SU-DHL-6 (cell line): ENCODE measurements around the gene KIAA0586.

Experiments
- H2AFZ ChIP-seq: fragments of 200-600 bp; sonication (generic); 2 replicates; pipeline ENCODE4 v1.6.1; 2014; ENCODE audit warnings: low read depth, mild to moderate bottlenecking, moderate library complexity, mixed read lengths, antibody characterized with exemption, low read length; ENCODE audit not compliant: severe bottlenecking
- H3F3A ChIP-seq: fragments of 200-600 bp; shearing (Covaris generic); 2 replicates; pipeline ENCODE4 v1.6.0; 2016; ENCODE audit warnings: antibody characterized with exemption, mild to moderate bottlenecking; ENCODE audit not compliant: insufficient read depth
- H3K27ac ChIP-seq: fragments of 200-600 bp; sonication (generic); 2 replicates; pipeline ENCODE4 v1.5.1; 2016; ENCODE audit warnings: low read depth, mild to moderate bottlenecking, low read length, moderate library complexity, mixed read lengths
- H3K27me3 ChIP-seq: fragments of 200-600 bp; sonication (generic), shearing (Covaris generic); 2 replicates; pipeline ENCODE4 v1.6.0; 2014; ENCODE audit warnings: mild to moderate bottlenecking, low read length
- H3K36me3 ChIP-seq: fragments of 200-600 bp; sonication (generic); 2 replicates; pipeline ENCODE4 v1.6.1; 2014; ENCODE audit warnings: mild to moderate bottlenecking, low read length, mixed read lengths
- H3K4me2 ChIP-seq: fragments of 300-600, 200-600 bp; shearing (Covaris generic), sonication (generic); 2 replicates; pipeline ENCODE4 v1.6.0; 2014; ENCODE audit warnings: low read length, low read depth, mild to moderate bottlenecking; ENCODE audit not compliant: poor library complexity, severe bottlenecking
- H3K4me3 ChIP-seq: fragments of 200-600 bp; sonication (generic); 2 replicates; pipeline ENCODE4 v1.5.1; 2014; ENCODE audit warnings: antibody characterized with exemption, low read length, mild to moderate bottlenecking, mixed read lengths; ENCODE audit not compliant: insufficient read depth, poor library complexity, severe bottlenecking
- H3K79me2 ChIP-seq: fragments of 200-600 bp; sonication (generic); 2 replicates; pipeline ENCODE4 v1.6.1; 2014; ENCODE audit warnings: mild to moderate bottlenecking, low read length, moderate library complexity; ENCODE audit not compliant: insufficient read depth
- H3K9ac ChIP-seq: fragments of 200-600 bp; sonication (generic); 2 replicates; pipeline ENCODE4 v1.7.0; 2014; ENCODE audit warnings: mild to moderate bottlenecking, low read length
- H3K9me2 ChIP-seq: fragments of 200-600 bp; sonication (generic); replicated peaks from 2 replicates; pipeline ENCODE4 v1.6.1; 2014; ENCODE audit warnings: low read length; ENCODE audit not compliant: insufficient read depth
- H3K9me3 ChIP-seq: fragments of 200-600 bp; sonication (generic); 2 replicates; pipeline ENCODE4 v1.6.1; 2014; ENCODE audit warnings: low read length, mixed read lengths; ENCODE audit not compliant: insufficient read depth
- H4K20me1 ChIP-seq: fragments of 200-600 bp; sonication (generic); 2 replicates; pipeline ENCODE4 v1.6.1; 2014; ENCODE audit warnings: low read depth, mild to moderate bottlenecking, antibody characterized with exemption, low read length, moderate library complexity, mixed read lengths
- CTCF ChIP-seq: fragments of 200-600 bp; sonication (generic); IDR thresholded peaks from one replicate; pipeline ENCODE4 v1.5.1; 2017; ENCODE audit warnings: antibody characterized with exemption, mild to moderate bottlenecking, low read length, moderate library complexity; ENCODE audit not compliant: insufficient read depth, poor library complexity, severe bottlenecking
- EZH2phosphoT487 ChIP-seq: fragments of 200-600 bp; sonication (generic), shearing (Covaris generic); conservative IDR thresholded peaks from 2 replicates; pipeline ENCODE4 v1.6.1; 2018; ENCODE audit warnings: mild to moderate bottlenecking, antibody characterized with exemption, low read length, moderate library complexity, mixed read lengths

Gene KIAA0586

GRCh38 chr14:58571256-58571655 lies 143.7 kb downstream of the KIAA0586 start:
- TF ChIP-seq EZH2phosphoT487 (no peak), CTCF (no peak)
- no peak overlapping the region for H3K9ac ChIP-seq

DNA sequence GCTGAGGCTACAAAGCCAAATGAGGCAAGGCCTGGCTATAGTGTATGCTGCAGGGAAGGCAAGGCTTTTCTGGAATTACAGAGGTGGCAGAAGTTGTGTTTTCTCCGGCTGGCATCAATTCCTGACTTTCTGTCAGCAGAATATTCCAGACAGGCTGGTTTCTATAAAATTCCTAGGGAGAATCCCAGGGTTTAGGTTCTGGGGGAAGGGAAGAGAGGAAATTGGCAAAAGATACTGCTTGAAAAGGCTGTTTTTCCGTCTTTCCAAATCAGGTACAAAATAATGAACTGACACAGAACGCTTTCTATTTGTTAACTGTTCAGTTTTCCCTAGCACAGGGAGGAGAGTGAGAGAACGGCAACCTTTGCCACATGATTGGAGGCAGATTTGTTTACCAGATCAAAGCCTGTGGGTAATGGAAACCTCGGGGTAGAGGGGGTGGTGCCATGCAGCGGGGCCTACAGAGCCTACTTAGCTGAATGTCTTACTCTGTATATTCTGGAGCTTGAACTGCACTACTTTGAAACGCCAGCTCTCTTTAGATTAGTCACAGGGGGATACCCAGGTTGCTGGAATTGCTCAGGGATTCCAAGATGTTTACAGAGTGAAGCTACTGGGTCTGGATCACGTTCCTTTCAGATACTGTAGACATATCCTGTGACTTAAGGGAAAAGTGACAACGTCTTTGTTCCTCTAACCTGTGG lies 144.4 kb downstream of the KIAA0586 start:
- Histone ChIP-seq H3K9me2 (no peaks in the 10 kb centered on the region), H3K4me2 (no peak overlapping the region), H3K27ac (no peak overlapping the region)

More at GRCh38 chr14:58571256-58571655, 143.7 kb downstream of the KIAA0586 start:
- Histone ChIP-seq H3K79me2 (no peaks in the 10 kb centered on the region), H3K4me3 (no peak overlapping the region), H3K36me3 (no peaks in the 10 kb centered on the region), H3K4me2 (no peak overlapping the region), H3K9me2 (no peaks in the 10 kb centered on the region), H3K9me3 (no peaks in the 10 kb centered on the region), H3F3A (no peaks in the 10 kb centered on the region), H4K20me1 (no peaks in the 10 kb centered on the region), H2AFZ (no peak overlapping the region), H3K27me3 (no peaks in the 10 kb centered on the region), H3K27ac (no peak overlapping the region)

GRCh38 chr14:58572473-58572853 lies 144.9 kb downstream of the KIAA0586 start:
- Histone ChIP-seq H3K27me3 (no peaks in the 10 kb centered on the region), H3K9me3 (no peaks in the 10 kb centered on the region), H3K27ac (no peak overlapping the region), H3K36me3 (no peaks in the 10 kb centered on the region), H3K4me2 (no peak overlapping the region), H4K20me1 (no peaks in the 10 kb centered on the region), H3K9ac (no peak overlapping the region), H3K79me2 (no peaks in the 10 kb centered on the region), H3K9me2 (no peaks in the 10 kb centered on the region), H3F3A (no peaks in the 10 kb centered on the region), H3K4me3 (no peak overlapping the region), H2AFZ (no peak overlapping the region)
- TF ChIP-seq EZH2phosphoT487 (no peak), CTCF (no peak)

More for the DNA sequence above, 144.4 kb downstream of the KIAA0586 start:
- H3K27me3 ChIP-seq: no peaks in the 10 kb centered on the region
- no peak for TF ChIP-seq CTCF
- TF ChIP-seq EZH2phosphoT487: no peak
- no peaks in the 10 kb centered on the region for H3K36me3 ChIP-seq
- H4K20me1 ChIP-seq: no peaks in the 10 kb centered on the region
- H3K4me3 ChIP-seq: no peak overlapping the region
- no peaks in the 10 kb centered on the region for H3F3A ChIP-seq
- H3K9me3 ChIP-seq: no peaks in the 10 kb centered on the region
- no peak overlapping the region for H3K9ac ChIP-seq
- H2AFZ ChIP-seq: no peak overlapping the region
- H3K79me2 ChIP-seq: no peaks in the 10 kb centered on the region
